GM23248 (cell line): ENCODE data around the gene LILRB5.

Experiments used
- EZH2 ChIP-seq: fragments of 200-600 bp; sonication (generic); IDR thresholded peaks from 2 replicates; pipeline ENCODE4 v1.6.1; 2018; ENCODE audit warnings: antibody characterized with exemption, mild to moderate bottlenecking; ENCODE audit not compliant: insufficient read depth, poor library complexity, severe bottlenecking
- EZH2phosphoT487 ChIP-seq: fragments of 200-600 bp; sonication (generic); IDR thresholded peaks from 2 replicates; pipeline ENCODE4 v1.6.1; 2018; ENCODE audit warnings: antibody characterized with exemption, moderate library complexity, mild to moderate bottlenecking, low read depth; ENCODE audit not compliant: insufficient read depth

- TF ChIP-seq EZH2 (no peak), EZH2phosphoT487 (no peak)
Observed at GRCh38 chr19:54297759-54298305, 40.8 kb upstream of the LILRB5 start.
